GM23338 (cell line): ENCODE results near the gene TMEM255B. TPM values are rescaled to one million over a fixed set of nuclear protein-coding genes. Genes with fewer than 3 reads are reported as not detected.

ENCODE experiments used
- REST ChIP-seq: IDR thresholded peaks from one replicate; pipeline ENCODE4 v1.6.1; 2018; ENCODE audit warnings: antibody characterized with exemption; ENCODE audit not compliant: unreplicated experiment
- ZNF462 ChIP-seq: fragments of 250-450 bp; sonication (Bioruptor Pico); IDR thresholded peaks from 2 replicates; pipeline ENCODE4 v1.5.0; 2020; ENCODE audit warnings: mild to moderate bottlenecking, moderate library complexity
- polyA plus RNA-seq: library from polyadenylated mRNA; unstranded; fragments of >200 nt; fragmentation: Nextera tagmentation; extraction: Ambion mirVana; gene quantifications from 2 replicates; pipeline ENCODE4 v1.2.1, GENCODE V29; 2016
- total RNA-seq: library from RNA; depleted of rRNA; stranded (reverse); fragments of >200 nt; shearing (Covaris generic); gene quantifications from 2 replicates; pipeline ENCODE4 v1.2.3, GENCODE V29; 2014
- TF ChIP-seq, protein P1 (sequence below): IDR thresholded peaks from 2 replicates; pipeline ENCODE4 v1.6.1; 2016; ENCODE audit warnings: antibody characterized with exemption

Gene TMEM255B
- total and polyA plus RNA-seq, 2 experiments from 2014 or later, result 0.69 to 4.4 TPM

GRCh38 chr13:113770937-113771336 is 11.9 kb downstream of the TMEM255B start (continued):
- TF ChIP-seq ZNF462 (CRISPR knock-in tag), result no peak
- TF ChIP-seq, protein P1, sequence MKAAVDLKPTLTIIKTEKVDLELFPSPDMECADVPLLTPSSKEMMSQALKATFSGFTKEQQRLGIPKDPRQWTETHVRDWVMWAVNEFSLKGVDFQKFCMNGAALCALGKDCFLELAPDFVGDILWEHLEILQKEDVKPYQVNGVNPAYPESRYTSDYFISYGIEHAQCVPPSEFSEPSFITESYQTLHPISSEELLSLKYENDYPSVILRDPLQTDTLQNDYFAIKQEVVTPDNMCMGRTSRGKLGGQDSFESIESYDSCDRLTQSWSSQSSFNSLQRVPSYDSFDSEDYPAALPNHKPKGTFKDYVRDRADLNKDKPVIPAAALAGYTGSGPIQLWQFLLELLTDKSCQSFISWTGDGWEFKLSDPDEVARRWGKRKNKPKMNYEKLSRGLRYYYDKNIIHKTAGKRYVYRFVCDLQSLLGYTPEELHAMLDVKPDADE, result no peak
- no peak for TF ChIP-seq REST
